Left colon (tissue), 2 donors: Measurements from ENCODE around the gene BTBD7. TPM values are rescaled to one million over a fixed set of nuclear protein-coding genes. Genes with fewer than 3 reads are reported as not detected.
"Not testable (repeated sequence)": the region's sequence is repeated elsewhere in the genome, so short reads cannot be mapped to it uniquely, and the experiment has no call there.

ENCODE experiments used
- ATAC-seq: fragments of 200-7000 bp; cut with Tn5 transposase; one replicate; pipeline ENCODE4 v1.9.1; 2020; ENCODE audit warnings: mild to moderate bottlenecking, moderate library complexity
- DNase-seq, 2 donors: peaks; one replicate each; pipeline ENCODE4 v3.0.0-alpha.2; 2020
- intact Hi-C, 2 donors: fragments of 100-400 bp; cut with DNase I in 1 of 2; cut with micrococcal nuclease in 1 of 2; formaldehyde crosslinking; loops; one replicate each; pipeline versions ENCODE4 v1.11.2 to v1.14.0; 2022; cut with DNase I, micrococcal nuclease
- long read RNA-seq: library from polyadenylated mRNA; unstranded; transcript quantifications from one replicate; pipeline ENCODE4 v2.0.0, GENCODE V29; 2021
- total RNA-seq, 2 donors: library from RNA; stranded (reverse); fragmentation: NEBNext Ultra II Directional; extraction: Animal tissue kit (Norgen Biotek cat#: 25700); gene quantifications; one replicate each; pipeline ENCODE4 v1.2.1, GENCODE V29; 2021
- donor health status: DM: no; HTN: no; CAD: no.
- donor health status: DM: yes; HTN: yes; CAD: no.

The BTBD7 gene, protein sequence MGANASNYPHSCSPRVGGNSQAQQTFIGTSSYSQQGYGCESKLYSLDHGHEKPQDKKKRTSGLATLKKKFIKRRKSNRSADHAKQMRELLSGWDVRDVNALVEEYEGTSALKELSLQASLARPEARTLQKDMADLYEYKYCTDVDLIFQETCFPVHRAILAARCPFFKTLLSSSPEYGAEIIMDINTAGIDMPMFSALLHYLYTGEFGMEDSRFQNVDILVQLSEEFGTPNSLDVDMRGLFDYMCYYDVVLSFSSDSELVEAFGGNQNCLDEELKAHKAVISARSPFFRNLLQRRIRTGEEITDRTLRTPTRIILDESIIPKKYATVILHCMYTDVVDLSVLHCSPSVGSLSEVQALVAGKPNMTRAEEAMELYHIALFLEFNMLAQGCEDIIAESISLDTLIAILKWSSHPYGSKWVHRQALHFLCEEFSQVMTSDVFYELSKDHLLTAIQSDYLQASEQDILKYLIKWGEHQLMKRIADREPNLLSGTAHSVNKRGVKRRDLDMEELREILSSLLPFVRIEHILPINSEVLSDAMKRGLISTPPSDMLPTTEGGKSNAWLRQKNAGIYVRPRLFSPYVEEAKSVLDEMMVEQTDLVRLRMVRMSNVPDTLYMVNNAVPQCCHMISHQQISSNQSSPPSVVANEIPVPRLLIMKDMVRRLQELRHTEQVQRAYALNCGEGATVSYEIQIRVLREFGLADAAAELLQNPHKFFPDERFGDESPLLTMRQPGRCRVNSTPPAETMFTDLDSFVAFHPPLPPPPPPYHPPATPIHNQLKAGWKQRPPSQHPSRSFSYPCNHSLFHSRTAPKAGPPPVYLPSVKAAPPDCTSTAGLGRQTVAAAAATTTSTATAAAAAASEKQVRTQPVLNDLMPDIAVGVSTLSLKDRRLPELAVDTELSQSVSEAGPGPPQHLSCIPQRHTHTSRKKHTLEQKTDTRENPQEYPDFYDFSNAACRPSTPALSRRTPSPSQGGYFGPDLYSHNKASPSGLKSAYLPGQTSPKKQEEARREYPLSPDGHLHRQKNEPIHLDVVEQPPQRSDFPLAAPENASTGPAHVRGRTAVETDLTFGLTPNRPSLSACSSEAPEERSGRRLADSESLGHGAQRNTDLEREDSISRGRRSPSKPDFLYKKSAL
- 10 to 100 TPM; 37.1 to 41.5 TPM for total RNA-seq
- long read RNA-seq, partial matches to known transcripts = 12 of 32 reads
- long read RNA-seq, other reads (novel, unspliced or antisense) = 17 of 32 reads

GRCh38 chr14:93332853-93333630, at the start of gene BTBD7:
BTBD7 (minus strand) TSS chr14:93333036; CDS start chr14:93296051, 36,985 bp downstream.
- intact Hi-C loops = no loop called here
- ATAC-seq = peak; percentile 91
- peak; percentile 92 to 98 for DNase-seq

GRCh38 chr14:93381644-93382043, 48.8 kb upstream of the BTBD7 start:
- DNase-seq (no peak), ATAC-seq (no peak)
- intact Hi-C loops = no loop called here

- ATAC-seq (no peak), DNase-seq (no peak)
- intact Hi-C loops = no loop called here
Observed at GRCh38 chr14:93379831-93380230, 47.0 kb upstream of the BTBD7 start.

DNA sequence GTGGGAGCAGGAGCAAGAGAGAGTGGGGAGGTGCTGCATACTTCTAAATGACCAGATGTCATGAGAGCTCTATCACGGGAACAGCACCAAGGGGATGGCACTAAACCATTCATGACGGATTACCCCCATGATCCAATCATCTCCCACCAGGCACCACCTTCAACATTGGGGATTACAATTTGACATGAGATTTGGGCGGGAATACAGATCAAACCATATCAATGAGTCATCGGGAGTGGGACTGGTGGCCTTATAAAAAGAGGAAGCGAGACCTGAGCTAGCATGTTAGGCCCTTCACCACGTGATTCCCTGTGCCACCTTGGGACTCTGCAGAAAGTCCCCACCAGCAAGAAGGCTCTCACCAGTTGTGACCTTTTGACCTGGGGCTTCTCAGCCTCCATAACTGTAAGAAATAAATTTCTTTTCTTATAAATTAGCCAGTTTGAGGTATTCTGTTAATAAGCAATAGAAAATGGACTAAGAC, 42.9 kb upstream of the BTBD7 start:
- intact Hi-C loops = no loop called here
- no peak for ATAC-seq
- peak in 1 of 2 donors; percentile 28 for DNase-seq

GRCh38 chr14:93369713-93370266, 37.0 kb upstream of the BTBD7 start:
- intact Hi-C loops = no loop called here
- ATAC-seq (no peak), DNase-seq (no peak)

- ATAC-seq (no peak), DNase-seq (no peak)
- intact Hi-C loops = no loop called here
Observed at GRCh38 chr14:93368996-93369712, 36.3 kb upstream of the BTBD7 start.

DNA sequence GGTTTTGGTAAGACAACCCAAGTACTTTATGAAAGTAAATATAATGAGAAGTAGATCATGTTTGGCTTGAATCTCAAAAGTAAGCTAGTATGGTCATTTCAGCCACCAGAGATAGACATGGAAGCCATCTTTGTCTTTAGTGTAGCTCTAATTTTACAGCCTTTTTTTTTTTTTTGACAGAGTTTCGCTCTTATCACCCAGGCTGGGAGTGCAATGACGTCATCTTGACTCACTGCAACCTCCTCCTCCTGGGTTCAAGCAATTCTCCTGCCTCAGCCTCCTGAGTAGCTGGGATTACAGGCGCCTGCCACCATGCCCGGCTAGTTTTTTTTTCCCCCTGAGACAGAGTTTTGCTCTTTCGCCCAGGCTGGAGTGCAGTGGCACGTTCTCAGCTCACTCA, 22.0 kb upstream of the BTBD7 start:
- ATAC-seq, DNase-seq, intact Hi-C loops: not testable (repeated sequence)

DNA sequence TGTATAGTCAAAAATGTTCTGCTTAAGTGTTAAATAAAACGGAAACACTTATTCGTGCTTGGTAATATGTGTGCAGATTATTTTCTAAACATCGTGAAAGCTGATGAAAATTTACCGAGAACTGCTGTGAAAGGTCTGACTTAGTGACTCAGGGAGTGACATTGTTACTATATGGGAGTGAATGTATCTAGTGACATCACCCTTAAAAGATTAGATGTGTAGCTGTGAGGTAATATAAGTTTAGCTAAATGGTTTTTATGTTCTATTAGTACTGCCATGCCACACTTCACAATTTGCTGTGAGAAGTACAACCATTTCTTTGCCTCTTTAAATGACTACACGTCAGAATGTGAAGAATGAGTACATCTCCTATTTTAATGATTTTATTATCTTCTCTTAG, 15.5 kb upstream of the BTBD7 start:
- ATAC-seq (no peak), DNase-seq (no peak)
- intact Hi-C loops = no loop called here

DNA sequence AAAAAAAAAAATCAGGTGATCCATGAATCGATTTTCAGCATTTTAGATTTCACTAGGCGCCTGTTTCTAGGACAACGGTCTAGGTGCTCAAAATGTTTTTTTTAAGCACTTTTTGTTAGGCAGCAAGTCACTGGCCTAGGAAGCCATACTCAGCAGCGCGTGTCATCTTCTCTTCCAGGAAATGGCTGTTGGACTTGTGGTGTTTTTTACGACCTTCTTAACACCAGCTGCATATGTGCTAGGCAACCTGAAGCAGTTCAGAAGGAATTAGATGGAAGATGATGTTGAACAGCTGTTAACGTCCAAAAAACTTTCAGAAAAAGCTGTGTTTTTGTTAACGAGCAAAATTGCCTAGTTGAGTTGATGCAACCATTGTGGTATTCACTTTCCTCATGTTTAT, 15.0 kb upstream of the BTBD7 start:
- ATAC-seq (no peak), DNase-seq (no peak)
- intact Hi-C loops = no loop called here

DNA sequence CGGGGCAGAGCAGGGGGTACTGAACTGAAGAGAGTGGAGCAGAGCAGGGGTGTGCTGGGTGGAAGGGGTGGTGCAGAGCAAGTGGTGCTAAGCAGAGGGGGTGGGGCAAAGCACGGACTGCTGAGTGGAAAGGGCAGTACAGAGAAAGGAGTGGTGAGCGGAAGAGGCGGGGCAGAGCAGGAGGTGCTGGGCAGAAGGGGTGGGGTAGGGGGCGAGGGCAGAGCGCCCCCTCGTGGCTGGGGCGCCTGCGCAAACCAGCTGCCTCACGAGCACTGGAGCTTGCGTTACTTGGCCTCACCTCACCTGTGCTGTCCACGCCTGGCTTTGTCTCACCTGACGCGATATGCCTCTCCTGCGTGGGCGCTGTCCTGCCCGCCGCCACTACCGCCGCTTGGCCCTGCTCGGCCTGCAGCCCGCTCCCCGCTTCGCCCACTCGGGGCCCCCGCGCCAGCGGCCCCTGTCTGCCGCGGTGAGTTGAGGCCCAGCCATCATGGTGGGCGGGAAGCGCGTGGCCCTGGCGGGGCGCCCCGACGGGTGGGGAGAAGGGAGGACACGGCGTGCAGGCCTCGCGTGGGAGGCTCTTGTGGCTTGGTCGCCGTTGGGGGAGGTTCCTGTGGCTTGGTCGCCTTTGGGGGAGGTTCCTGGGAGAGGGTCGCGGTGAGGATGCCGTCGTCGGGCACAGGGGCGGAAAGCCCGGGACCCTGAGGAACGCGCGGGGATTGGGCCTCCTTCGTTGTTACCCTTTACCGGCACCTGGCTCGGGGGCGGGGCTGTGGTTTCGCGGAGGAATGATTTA, 14.3 kb upstream of the BTBD7 start, which contains the start of gene COX8C:
TSS of gene COX8C (plus strand) at position 257 of the 796 bp plus-strand sequence. CDS start at position 344, 87 bp downstream.
- intact Hi-C loops = no loop called here
- ATAC-seq (no peak), DNase-seq (no peak)

GRCh38 chr14:93343797-93344196, 11.0 kb upstream of the BTBD7 start:
- DNase-seq = no peak
- ATAC-seq = no peak
- intact Hi-C loops = no loop called here

DNA sequence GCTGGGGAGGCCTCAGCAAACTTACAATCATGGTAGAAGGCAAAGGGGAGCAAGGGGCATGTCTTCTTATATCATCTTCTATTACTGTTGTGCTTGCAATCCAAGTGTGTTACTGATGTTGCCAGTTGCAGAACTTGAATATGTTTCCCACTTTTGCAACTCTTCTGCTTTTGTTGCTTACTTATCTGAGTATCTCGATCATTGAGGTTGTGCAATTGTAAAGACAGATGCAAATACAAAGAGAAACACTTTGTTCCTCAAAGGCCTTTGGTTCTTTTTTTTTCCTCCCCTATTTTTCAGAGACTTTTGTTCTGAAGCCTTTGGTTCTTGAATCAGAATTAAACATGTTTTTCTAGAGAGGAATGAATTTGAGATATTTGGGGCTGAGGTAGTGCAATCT, 10.4 kb upstream of the BTBD7 start:
- no peak for DNase-seq
- intact Hi-C loops = no loop called here
- ATAC-seq = no peak

DNA sequence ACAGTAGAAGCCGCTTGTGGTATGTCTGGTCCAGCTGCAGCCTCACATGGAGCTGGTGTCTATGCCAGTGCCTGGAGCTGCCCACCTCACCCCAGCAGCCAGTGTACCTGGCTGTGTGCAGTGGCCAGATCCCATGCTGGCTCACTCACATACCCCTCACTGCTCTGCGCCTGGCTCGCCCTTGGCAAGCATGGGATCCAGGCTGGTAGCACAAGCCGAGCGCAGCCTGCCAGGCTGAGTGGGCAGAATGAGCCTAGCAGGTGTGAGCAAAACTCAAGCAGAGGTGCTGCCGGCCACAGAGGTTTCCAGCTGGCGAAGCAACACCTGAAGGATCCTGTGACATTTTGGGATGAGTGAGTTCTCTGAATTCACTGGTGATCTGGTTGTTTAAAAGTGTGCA, 5.0 kb upstream of the BTBD7 start:
- DNase-seq (no peak), ATAC-seq (no peak)
- intact Hi-C loops = no loop called here

DNA sequence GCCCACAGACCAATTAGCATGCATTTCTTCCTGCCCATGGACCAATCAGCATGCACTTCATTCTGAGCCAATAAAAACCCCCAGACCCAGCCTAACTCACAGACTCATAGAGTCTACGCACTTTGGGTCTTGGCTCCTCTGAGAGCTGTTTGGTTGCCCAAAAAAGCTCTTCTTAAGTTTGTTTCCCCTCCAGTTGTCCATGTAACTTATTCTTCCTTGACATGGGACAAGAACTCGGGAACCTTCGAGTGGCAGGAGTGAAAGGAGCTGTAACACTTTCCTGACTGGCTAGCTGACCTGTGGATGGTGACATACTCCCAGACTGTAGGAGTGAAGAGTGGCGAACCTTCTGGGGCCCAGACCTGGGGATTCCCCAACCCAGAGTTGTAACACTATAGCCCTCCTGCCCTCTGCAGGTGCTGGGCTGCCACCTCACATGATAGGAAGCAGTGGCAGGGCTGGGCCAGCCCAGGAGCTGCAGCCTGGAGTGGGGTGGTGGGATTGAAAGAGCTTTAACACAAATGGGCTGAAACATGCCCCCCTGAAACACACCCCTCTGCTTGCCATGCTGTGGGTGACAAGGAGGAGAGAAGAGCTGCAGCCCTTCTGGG, 4.4 kb upstream of the BTBD7 start:
- intact Hi-C loops = no loop called here

GRCh38 chr14:93333631-93334103, 831 bp upstream of the BTBD7 start:
- ATAC-seq (peak; percentile 9), DNase-seq (no peak)
- intact Hi-C loops = no loop called here

More for the DNA sequence above, 4.4 kb upstream of the BTBD7 start:
- ATAC-seq (no peak), DNase-seq (no peak)

GRCh38 chr14:93332397-93332852, 411 bp downstream of the BTBD7 start:
- ATAC-seq = peak; percentile 74
- intact Hi-C loops = no loop called here
- peak; percentile 49 to 74 for DNase-seq
